Nucleus accumbens (tissue), 56 donors: Measurements from ENCODE around the gene MCM5.

ENCODE experiments used
- DNase-seq, 56 donors: peaks; one replicate each; lab custom pipeline; 2025; lab: John Stamatoyannopoulos, UW

The MCM5 gene

GRCh38 chr22:35377735-35378134 lies 22.2 kb upstream of the MCM5 start:
- DNase-seq, result peak in 1 of 56 donors; percentile 26

- DNase-seq, result no peak
Measured at GRCh38 chr22:35378621-35379020, 21.3 kb upstream of the MCM5 start.

- DNase-seq, result no peak
Measured at GRCh38 chr22:35379146-35379993, 20.6 kb upstream of the MCM5 start.

GRCh38 chr22:35380013-35380412 lies 19.9 kb upstream of the MCM5 start:
- no peak for DNase-seq

- DNase-seq, result peak; percentile 30 to 91 (median 73)
Measured at GRCh38 chr22:35380537-35381423, 19.2 kb upstream of the MCM5 start, which contains the start of gene HMOX1. TSS of gene HMOX1 (plus strand) at chr22:35381096. CDS start at chr22:35381174, 78 bp downstream.

- DNase-seq, result peak in 1 of 56 donors; percentile 17
Measured at GRCh38 chr22:35381424-35382009, 18.4 kb upstream of the MCM5 start.

GRCh38 chr22:35383679-35384071 lies 16.3 kb upstream of the MCM5 start:
- DNase-seq, result no peak

GRCh38 chr22:35384527-35384926 lies 15.4 kb upstream of the MCM5 start:
- no peak for DNase-seq

GRCh38 chr22:35384975-35385588 lies 14.9 kb upstream of the MCM5 start:
- DNase-seq, result no peak

- no peak for DNase-seq
Measured at GRCh38 chr22:35386670-35387288, 13.2 kb upstream of the MCM5 start.

- DNase-seq, result no peak
Measured at GRCh38 chr22:35390933-35391332, 9.0 kb upstream of the MCM5 start.

- no peak for DNase-seq
Measured at GRCh38 chr22:35392357-35392756, 7.6 kb upstream of the MCM5 start.

GRCh38 chr22:35393116-35394010 lies 6.6 kb upstream of the MCM5 start:
- DNase-seq, result no peak

GRCh38 chr22:35394011-35394312 lies 6.0 kb upstream of the MCM5 start:
- DNase-seq, result no peak

GRCh38 chr22:35394810-35395563 lies 5.0 kb upstream of the MCM5 start:
- DNase-seq, result no peak

GRCh38 chr22:35396622-35397021 lies 3.3 kb upstream of the MCM5 start:
- DNase-seq, result peak in 2 of 56 donors; percentile 9

- DNase-seq, result no peak
Measured at GRCh38 chr22:35397095-35397904, 2.6 kb upstream of the MCM5 start.

GRCh38 chr22:35398591-35398973 lies 1.4 kb upstream of the MCM5 start:
- no peak for DNase-seq
